Ishikawa (cell line): ENCODE data around the gene CRABP2.

Experiments
- CEBPB ChIP-seq: IDR thresholded peaks from 2 replicates; pipeline ENCODE4 v1.6.1; 2012
- CREB1 ChIP-seq: IDR thresholded peaks from 2 replicates; pipeline ENCODE4 v1.6.1; 2012; ENCODE audit warnings: low read depth
- EP300 ChIP-seq: IDR thresholded peaks from 2 replicates; pipeline ENCODE4 v1.6.1; 2012; ENCODE audit warnings: borderline replicate concordance
- FOXM1 ChIP-seq: IDR thresholded peaks from 2 replicates; pipeline ENCODE4 v1.6.1; 2012; ENCODE audit warnings: low read depth, borderline replicate concordance
- MAX ChIP-seq: IDR thresholded peaks from 2 replicates; pipeline ENCODE4 v1.6.1; 2012
- NFIC ChIP-seq: IDR thresholded peaks from 2 replicates; pipeline ENCODE4 v1.6.1; 2012
- RAD21 ChIP-seq: IDR thresholded peaks from 2 replicates; pipeline ENCODE4 v1.6.1; 2012; ENCODE audit warnings: low read depth
- REST ChIP-seq: IDR thresholded peaks from 2 replicates; pipeline ENCODE4 v1.6.1; 2012; ENCODE audit warnings: low read depth, mild to moderate bottlenecking
- TAF1 ChIP-seq: IDR thresholded peaks from 2 replicates; pipeline ENCODE4 v1.6.1; 2012; ENCODE audit warnings: low read depth, mild to moderate bottlenecking
- TEAD4 ChIP-seq: IDR thresholded peaks from 2 replicates; pipeline ENCODE4 v1.6.1; 2012
- YY1 ChIP-seq: IDR thresholded peaks from 2 replicates; pipeline ENCODE4 v1.6.1; 2012; ENCODE audit warnings: low read depth
- ZBTB7A ChIP-seq: IDR thresholded peaks from 2 replicates; pipeline ENCODE4 v1.6.1; 2012; ENCODE audit warnings: low read depth

- TF ChIP-seq CEBPB, result no peak
- TF ChIP-seq REST, result no peak
- TF ChIP-seq EP300, result no peak
- no peak for TF ChIP-seq RAD21
- TF ChIP-seq ZBTB7A, result no peak
- no peak for TF ChIP-seq FOXM1
- TF ChIP-seq YY1, result no peak
- no peak for TF ChIP-seq CREB1
- TF ChIP-seq NFIC, result no peak
- no peak for TF ChIP-seq MAX
- no peak for TF ChIP-seq TAF1
- no peak for TF ChIP-seq TEAD4
Observed at GRCh38 chr1:156662800-156663055, 42.7 kb downstream of the CRABP2 start.
